G401.6 (cell line): ENCODE results near the gene CDK10.
"Not testable (repeated sequence)": the region's sequence is repeated elsewhere in the genome, so short reads cannot be mapped to it uniquely, and the experiment has no call there.

Experiments used
- FAIRE-seq: peaks from 2 replicates; lab custom pipeline; 2012; peaks lifted over from hg19 to GRCh38; lab: Jason Lieb, UNC

CDK10 gene, protein sequence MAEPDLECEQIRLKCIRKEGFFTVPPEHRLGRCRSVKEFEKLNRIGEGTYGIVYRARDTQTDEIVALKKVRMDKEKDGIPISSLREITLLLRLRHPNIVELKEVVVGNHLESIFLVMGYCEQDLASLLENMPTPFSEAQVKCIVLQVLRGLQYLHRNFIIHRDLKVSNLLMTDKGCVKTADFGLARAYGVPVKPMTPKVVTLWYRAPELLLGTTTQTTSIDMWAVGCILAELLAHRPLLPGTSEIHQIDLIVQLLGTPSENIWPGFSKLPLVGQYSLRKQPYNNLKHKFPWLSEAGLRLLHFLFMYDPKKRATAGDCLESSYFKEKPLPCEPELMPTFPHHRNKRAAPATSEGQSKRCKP

DNA sequence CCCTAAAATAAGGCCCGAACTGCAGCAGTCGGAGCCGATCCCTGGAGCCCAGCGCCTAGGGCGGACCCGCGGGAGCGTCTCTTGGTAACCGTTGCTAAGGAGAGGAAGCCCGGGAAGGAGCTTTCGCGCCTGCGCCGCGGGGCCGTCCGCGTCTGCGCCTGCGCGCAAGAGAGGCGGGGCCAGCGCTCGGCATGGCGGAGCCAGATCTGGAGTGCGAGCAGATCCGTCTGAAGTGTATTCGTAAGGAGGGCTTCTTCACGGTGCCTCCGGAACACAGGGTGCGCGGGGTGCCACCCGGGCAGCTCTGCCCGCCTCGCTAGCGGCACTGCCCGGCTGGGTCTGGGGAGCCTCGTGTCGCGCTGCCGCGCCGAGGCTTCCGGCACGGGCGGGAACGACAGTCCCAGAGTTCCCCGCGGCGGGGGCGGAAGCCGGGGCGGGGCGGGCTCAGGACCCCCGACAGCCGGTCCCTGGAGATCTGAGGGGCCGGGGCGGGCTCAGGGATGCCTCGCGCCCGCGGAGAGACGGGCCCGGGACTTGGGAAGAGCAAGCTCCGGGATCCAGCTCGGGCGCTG is at the start of gene CDK10:
TSS of gene CDK10 (plus strand) at position 170 of the 572 bp plus-strand sequence. CDS start at position 192, 22 bp downstream.
- FAIRE-seq: no peak

DNA sequence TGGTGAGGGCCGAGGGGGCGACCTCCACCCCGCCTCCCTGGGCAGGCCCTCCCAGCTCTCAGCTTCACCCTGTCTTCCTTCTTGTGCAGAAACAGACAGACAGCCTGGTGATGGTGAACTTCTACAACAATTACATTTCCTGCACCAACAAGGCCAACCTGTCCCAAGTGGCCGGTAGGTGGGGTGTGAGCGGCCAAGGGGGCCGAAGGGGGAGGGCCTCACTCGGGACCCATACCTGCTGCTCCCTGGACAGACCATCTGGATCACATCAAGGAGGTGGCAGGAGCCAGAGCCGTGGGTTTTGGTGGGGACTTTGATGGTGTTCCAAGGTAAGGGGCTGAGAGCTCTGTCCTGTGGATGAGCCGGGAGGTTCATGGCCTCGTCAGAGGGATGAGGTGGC is 49.1 kb upstream of the CDK10 start:
- no peak for FAIRE-seq

DNA sequence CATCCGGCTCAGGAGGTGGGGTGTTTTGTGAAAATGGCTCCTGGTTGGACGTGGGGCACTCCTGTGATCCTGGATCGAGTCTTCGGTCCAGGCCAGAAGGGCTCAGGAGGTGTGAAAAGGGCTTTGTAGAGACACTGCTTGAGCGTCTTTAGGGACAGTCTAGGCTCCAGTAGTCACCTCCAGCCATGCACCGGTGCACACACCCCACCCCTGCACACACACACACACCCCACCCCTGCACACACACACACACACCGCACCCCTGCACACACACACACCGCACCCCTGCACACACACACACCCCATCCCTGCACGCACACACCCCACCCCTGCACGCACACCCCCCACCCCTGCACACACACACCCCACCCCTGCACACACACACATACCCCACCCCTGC is 48.0 kb upstream of the CDK10 start:
- no peak for FAIRE-seq

DNA sequence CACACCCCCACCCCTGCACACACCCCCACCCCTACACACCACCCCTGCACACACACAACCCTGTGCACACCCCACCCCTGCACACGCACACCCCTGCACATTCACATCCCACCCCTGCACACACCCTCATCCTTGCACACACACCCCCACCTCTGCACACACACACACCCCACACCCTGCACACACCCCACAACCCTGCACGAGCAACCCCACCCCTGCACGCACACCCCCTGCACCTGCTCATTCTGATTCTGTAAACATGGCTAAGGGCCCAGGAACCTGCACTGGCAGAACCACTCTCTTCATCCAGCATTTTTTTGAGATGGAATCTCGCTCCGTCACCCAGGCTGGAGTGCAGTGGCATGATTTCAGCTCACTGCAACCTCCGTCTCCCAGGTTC is 47.1 kb upstream of the CDK10 start:
- FAIRE-seq: no peak

DNA sequence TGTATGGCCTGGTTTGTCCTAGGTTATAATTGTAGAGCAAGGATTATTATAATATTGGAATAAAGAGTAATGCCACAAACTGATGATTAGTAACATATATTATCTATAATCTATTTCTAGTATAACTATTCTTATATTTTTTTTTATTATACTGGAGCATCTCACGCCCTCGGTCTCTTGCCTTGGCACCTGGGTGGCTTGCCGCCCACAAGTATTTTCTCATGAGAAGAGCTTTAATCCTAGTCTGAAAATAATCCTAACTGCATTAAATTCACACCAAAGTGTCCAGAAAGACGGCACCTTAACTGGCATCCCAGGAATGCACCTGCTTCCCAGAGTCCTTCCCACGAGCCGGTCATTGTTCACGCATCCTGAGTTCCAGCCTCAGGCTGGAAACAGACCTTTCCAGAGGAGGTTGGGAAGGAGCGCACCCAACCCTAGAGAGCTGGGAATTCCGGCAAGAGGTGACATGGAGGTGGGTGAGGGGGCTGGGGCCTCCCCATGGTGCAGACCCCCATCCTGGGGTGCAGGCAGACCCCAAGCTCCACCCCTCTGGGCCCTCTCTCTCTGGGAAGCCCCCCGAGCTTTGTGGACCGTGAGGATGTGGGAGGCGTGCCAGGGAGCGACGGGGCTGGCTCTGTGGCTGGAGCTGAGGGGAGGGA is 44.9 kb upstream of the CDK10 start:
- no peak for FAIRE-seq

DNA sequence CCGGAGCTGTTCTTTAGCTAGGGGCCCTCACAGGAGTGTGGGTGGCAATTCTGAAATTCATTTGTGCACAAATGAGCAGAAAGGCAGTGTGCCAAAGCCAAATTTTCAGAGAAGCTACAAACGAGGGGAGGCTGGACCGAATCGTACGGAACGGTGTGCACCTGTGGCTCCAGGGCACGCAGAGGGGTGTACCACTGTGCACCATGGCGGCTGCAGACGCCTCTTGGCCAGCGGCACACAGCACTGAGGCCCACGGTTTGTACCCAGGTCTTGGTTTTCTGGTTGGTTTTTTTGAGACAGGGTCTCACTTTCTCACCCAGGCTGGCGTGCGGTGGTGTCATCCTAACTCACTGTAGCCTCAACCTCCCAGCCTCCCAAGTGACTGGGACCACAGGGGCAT is 43.9 kb upstream of the CDK10 start:
- FAIRE-seq: no peak

DNA sequence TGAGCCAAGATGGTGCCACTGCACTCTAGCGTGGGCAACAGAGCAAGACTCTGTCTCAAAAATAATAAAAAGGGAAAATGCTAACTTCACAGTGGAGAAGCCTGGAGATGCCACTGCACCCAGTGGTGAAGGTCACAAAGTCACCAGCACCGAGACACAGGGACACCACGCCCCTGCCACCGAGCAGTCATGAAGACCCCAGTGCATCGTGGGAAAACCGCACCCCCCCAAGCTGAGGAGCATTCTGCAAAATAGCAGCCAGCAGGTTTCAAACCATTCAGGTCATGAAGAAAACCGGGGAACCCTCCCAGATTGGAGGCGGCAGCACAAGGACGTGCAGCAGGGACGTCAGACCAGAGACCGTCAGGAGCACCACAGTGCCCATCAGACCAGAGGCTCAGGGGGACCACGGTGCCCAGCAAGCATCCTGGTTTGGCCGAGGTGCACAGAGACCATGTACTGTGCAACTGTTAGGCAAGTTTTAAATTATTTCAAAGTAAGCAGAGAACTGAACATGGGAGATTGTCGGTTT is 42.7 kb upstream of the CDK10 start:
- FAIRE-seq: no peak

DNA sequence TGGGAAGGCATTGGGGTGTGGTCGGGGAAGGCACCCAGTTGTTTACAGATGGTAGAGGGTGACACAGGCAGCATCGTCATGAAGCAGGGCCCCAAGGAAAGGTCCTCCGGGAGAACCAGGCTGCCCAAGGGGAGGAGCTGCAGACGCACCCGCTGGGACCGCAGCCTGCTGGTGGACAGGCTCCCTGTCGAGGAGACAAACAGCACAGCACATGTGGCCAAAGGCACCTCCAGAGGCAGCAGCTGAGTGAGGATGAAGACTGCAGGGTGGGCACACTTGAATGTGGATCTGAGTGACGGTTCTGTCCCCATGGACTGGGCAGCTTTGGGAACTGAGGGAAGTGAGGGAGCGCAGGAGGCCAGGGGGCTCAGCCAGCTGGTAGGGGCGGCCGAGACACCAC is 41.4 kb upstream of the CDK10 start:
- no peak for FAIRE-seq

DNA sequence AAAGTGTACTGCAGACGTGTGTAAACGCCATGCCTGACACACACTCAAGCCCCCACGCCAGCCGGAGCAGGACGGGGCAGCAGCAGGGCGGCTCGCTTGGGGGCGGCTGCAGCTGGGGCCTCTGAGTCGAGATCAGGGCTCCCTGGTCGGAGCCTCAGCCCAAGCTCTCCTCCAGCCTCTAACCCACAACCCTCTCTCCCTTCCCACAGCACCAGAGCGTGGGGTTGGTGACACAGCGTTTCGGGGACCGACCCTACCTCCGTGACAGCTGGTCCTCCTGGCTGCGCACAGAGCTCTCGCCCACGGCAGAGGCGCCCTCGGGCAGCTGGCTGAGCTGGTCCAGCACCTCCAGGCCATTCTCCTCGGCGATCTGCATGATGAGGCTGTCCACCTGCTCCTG is 40.2 kb upstream of the CDK10 start:
- no peak for FAIRE-seq

DNA sequence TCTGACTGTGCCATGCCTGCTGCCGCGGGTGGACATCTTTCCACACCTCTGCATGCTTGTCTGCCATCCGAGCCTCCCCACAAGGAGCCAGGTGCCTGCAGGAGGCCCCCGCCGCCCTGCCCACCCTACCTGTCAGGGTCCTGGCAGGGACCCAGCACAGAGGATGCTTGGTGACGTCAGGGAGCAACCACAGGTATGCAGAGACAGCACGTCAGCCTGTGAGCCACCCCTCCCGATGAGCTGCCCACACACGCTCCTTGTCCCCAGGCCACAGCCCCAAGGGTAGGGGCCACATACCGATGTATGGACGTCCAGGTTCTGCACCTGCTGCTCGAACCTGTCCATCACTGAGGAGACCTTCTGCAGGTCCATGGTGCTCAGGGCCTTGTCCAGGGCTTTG is 39.6 kb upstream of the CDK10 start:
- FAIRE-seq: no peak

DNA sequence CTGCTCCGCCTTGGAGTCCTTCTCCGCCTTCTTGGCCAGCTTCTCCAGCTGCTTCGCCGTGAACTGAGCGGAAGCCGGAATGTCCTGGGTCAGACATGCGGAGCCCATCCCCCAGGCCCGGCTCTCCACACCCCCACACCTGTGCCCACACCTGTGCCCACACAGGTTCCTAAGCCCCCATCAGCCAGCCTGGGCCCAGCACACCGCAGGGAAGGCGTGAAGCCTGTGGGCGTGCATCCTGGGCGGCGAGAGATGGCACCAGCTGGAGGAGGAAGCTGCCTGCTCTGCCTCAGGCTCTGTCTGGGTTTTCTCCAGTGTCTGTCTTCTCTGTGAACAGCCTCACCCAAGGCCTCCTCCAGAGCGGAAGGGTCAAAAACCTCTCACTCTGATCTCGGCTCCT is 34.9 kb upstream of the CDK10 start:
- no peak for FAIRE-seq

DNA sequence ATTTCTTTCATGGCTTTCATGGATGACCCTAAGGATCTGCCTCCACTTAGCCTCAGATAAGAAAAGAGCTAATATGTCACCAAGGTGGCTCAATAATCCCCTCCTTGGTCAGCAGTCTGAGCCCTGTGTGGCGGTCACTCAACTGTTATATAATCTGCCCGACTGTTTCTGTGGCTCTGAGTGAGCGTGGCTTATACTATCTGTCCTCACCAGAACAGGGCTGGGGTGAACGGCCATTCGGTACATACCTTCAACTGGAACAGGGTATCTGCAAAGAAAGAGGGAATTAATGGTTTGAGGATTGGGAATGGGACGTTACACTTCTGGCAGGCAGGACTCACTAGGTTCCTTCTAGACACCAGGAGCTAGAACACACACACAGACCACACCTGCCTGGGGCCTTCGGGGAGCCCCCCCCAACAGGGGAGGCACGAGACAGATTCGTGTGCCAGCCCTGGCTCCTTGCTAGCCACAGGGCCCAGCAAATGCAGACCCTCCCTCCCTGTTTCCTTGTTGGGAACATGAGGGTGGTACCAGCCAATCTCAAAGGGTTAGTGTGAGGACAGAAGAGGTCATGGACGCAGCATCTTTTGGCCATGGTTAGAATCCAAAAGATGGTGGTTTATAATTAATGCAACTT is 32.7 kb upstream of the CDK10 start:
- no peak for FAIRE-seq

DNA sequence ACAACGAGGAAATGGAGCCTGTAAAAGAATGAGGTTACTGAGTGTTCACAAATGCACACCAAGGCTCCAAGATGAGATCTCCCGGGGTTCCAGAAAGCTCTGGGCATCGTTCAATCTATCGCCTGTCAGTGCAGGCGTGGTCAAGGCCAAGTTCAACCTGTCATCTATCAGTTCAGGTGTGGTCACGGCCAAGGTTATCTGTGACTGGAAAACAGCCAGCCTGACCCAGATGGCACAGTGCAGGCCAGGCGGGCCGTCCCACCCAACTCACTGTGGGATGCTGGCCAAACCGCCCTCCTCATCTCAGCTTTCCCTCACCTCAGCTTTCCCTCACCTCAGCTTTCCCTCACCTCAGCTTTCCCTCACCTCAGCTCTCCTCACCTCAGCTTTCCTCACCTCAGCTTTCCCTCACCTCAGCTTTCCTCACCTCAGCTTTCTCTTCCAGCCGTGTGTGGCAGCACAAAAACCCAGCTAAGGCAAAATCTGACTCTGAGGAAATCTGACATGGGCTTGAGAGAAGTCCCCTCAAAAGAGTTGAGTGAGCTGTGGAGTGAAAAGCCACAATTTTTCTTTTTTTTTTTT is 31.3 kb upstream of the CDK10 start:
- FAIRE-seq: no peak

DNA sequence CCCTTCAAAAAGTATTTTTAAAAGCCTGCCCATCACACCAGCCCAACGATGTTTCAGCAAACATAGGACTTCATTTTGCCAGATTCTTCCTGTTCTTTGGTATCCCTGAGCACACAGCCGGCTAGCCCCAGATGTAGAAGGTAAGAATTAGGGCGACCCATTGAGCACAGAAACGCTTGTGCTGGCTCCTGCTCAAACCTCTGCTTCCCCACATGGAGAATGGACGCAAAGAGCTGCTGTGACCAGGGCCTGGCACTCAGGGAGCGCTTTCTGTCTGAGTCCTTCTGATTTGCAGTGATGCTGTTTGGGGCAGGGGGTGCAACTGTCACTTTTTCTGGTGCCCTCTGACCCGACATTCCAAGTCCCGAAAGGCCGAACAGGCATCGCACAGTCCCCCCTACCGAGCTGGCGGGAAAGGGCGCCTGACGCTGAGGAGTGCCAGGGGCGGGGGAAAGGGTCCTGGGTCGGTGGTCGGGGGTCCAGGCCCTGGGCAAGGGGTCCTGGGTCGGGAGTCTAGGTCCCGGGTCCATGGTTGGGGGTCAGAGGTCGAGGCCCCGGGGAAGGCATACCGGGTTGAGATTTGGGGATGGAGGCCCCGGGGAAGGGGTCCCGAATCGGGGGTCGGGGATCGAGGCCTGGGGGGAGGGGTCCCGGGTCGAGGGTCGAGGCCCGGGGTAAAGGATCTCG is 29.9 kb upstream of the CDK10 start:
- no peak for FAIRE-seq

DNA sequence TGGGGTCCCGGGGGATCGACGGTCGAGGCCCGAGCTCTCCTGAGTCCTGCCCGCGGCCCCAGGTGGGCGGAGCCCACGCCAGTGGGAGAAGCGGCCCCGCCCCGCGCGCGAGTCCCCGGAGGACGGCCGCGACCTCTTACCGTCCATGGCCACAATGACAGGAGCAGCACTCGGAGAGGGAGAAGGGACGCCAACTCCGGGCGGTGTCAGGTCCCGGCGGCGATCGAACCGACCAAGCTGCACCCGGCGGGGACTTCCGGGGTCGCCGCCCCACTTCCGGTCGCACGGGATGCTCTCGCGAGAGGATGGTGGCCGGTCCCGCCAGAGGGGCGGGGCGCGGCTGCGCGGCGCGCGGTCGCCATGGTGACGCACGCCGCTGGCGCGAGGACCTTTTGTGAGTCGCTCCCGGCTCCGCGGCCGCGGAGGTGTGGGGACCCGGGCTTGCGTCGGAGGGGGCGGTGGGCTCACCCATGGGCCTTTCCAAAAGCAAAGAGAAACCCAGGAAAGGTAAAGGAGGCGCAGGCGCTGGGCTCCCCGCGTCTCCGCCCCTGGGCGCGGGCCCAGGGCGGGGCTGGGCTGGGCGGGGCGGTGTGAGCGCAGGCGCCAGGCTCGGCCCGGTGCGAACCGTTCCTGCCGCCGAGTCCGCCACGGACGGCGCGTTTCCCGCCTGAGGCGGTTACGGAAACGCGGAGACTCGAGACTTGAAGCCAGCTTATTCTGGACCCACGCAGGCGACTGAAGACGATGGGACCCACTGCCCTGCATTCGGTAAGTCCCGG is 28.9 kb upstream of the CDK10 start, which contains the start of the genes CHMP1A and SPATA33:
TSS of gene CHMP1A (minus strand) at position 267 of the 779 bp plus-strand sequence. CDS start at position 147, 120 bp downstream.
TSS of gene SPATA33 (plus strand) at position 395 of the 779 bp plus-strand sequence. CDS start at position 471, 76 bp downstream.
- no peak for FAIRE-seq

DNA sequence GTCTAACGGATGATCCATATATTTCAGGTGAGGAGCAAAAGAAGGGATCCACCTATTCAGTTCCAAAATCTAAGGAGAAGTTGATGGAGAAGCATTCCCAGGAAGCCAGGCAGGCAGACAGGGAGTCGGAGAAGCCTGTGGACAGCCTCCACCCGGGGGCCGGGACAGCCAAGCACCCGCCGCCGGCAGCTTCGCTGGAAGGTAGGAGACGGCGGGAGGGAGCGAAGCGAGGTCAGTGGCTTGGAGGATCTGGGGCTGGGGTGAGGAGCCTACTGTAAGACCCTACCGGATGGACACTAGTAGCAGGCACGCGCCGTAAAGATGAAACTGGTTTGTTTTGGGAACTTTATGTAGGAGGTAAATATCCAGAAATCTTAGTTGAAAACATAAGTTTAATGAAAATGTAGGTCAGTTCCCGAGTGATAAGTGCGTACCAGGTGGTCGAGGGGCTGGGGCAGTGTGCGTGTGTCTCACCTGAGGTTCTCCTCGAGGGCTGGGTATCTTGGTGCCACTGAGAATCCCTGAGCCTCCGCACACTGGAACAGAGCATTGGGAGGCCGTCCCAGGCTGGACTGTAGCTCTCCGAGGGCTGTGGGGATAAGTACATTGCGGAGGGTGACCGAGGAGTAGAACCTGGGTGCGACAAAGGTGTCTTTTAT is 28.1 kb upstream of the CDK10 start:
- FAIRE-seq: no peak

DNA sequence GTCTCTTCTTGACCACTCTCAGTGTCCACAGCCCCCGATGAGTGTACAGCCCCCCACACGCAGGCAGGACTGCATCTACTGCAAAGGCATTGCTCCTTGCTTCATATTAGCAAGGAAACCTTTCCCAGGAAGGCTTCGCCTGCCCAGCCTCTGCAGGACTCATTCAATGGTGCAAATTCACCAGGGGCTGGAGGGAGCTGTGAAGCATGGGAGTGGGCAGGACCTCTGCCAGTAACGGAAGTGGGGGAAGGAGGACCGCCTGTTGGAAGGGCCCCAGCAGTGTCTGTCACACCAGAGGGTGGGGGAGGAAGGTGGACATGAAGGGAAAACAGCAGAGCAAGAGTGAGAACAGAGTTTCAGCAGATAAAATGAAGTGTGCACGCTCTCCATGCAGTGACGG is 26.3 kb upstream of the CDK10 start:
- FAIRE-seq: no peak

DNA sequence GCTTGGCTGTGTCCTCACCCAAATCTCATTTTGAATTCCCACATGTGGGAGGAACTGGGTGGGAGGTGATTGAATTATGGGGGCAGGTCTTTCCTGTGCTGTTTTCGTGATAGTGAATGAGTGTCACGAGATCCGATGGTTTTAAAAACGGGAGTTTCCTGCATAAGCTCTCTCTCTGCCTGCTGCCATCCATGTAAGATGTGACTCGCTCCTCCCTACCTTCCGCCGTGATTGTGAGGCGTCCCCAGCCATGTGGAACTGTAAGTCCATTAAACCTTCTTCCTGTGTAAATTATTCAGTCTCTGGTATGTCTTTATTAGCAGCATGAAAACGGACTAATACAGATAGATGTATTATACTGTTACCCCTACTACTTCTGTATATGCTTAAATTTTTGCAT is 25.3 kb upstream of the CDK10 start:
- FAIRE-seq: no peak

DNA sequence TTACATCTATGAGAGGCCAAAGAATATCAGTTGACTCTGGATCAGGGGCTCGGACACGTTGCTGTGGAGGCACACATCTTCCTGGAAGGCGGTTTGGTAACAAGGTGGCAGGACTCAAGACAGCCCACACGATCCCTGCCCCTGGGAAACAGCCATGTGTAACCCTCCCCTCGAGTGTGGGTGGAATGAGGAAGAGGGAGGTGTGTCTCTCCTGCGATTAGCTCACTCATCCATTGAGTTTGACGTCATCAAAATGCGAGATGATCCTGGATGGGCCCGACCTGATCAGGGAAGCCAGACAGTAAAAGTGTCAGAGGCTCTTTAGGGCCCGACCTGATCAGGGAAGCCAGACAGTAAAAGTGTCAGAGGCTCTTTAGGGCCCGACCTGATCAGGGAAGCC is 22.3 kb upstream of the CDK10 start:
- FAIRE-seq: not testable (repeated sequence)

DNA sequence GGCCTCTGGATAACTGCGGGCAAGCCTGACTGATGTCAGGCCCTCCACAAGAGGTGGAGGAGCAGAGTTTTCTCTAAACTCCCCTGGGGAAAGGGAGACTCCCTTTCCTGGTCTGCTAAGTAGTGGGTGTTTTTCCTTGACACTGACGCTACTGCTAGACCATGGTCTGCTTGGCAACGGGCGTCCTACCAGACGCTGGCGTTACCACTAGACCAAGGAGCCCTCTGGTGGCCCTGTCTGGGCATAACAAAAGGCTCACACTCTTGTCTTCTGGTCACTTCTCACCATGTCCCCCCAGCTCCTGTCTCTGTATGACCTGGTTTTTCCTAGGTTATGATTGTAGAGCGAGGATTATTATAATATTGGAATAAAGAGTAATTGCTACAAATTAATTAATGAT is 19.5 kb upstream of the CDK10 start:
- FAIRE-seq: peak; percentile 34
